ENCODE results near the gene INMT. TPM values are rescaled to one million over a fixed set of nuclear protein-coding genes. Genes with fewer than 3 reads are reported as not detected.

The INMT gene
- total and polyA plus RNA-seq, 10 of the 15 experiments (the other 5 are each of a cell fraction or from before 2014, with no cell fraction given) = 0.03 to 0.20 (median 0.10) TPM; not detected in 7

DNA sequence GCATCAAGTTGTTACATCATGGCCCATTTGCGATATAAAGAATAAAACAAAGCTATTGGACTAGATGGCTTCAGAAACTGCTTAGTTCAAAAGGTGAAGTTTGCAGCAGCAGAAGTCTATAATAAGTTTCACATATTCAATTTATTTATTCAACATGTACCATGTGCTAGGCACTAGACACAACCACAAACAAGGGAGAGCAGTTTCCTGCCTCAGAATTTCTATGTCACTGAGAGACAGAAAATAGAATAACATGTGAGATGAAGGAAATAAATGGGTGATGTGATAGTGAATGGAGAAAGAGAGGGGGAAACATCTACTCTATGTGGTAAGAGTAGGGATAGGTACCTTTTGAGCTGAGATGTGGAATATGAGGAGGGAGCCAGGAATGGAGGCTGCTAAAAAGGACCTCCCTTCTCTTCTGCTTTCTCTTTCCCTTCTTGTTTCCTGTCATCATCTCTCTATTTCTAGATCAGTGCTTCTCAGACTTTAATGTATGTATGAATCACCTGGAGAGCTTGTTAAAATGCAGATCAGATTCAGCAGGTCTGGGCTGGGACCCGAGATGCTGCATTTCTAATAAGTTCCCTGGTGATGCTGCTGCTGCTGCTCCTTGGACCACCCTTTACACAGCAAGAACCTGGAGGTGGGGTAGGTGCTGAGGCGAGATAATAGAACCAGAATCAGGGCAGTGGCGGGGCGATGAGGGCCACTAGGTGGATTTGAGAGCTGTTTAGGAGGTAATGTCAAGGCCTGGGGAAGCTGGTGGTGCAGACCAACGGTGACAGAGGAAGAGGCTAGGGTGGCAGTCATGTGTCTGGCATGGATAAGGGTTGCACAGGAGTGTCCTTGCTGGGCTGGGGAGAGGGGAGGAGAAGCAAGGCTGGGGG, 13.7 kb upstream of the INMT start:
- FAIRE-seq (no peak), DNase-seq (ENCODE audit: low read depth, low spot score) (no peak), ATAC-seq (no peak)
- H3K27ac ChIP-seq (ENCODE audit: control insufficient read depth, insufficient read depth) = no peak overlapping the region
- RAD21 ChIA-PET (ENCODE audit: unreplicated experiment) = no interaction called here
- H3K4me2 ChIP-seq (ENCODE audit: control insufficient read depth, insufficient read depth) = no peak overlapping the region
- POLR2A ChIA-PET = no interaction called here
- no peaks in the 10 kb centered on the region for H3K9me3 ChIP-seq (replicated peaks; ENCODE audit: control insufficient read depth, insufficient read depth, low read length)
- TF ChIP-seq, protein P1, sequence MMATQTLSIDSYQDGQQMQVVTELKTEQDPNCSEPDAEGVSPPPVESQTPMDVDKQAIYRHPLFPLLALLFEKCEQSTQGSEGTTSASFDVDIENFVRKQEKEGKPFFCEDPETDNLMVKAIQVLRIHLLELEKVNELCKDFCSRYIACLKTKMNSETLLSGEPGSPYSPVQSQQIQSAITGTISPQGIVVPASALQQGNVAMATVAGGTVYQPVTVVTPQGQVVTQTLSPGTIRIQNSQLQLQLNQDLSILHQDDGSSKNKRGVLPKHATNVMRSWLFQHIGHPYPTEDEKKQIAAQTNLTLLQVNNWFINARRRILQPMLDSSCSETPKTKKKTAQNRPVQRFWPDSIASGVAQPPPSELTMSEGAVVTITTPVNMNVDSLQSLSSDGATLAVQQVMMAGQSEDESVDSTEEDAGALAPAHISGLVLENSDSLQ (IDR thresholded peaks at IDR 0.05) = no peak
- TF ChIP-seq, protein P2, sequence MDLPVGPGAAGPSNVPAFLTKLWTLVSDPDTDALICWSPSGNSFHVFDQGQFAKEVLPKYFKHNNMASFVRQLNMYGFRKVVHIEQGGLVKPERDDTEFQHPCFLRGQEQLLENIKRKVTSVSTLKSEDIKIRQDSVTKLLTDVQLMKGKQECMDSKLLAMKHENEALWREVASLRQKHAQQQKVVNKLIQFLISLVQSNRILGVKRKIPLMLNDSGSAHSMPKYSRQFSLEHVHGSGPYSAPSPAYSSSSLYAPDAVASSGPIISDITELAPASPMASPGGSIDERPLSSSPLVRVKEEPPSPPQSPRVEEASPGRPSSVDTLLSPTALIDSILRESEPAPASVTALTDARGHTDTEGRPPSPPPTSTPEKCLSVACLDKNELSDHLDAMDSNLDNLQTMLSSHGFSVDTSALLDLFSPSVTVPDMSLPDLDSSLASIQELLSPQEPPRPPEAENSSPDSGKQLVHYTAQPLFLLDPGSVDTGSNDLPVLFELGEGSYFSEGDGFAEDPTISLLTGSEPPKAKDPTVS (IDR thresholded peaks at IDR 0.05; ENCODE audit: low read depth, low read length) = no peak
- TF ChIP-seq HDAC6 (IDR thresholded peaks at IDR 0.05; ENCODE audit: unreplicated experiment) (no peak), LARP7 (IDR thresholded peaks at IDR 0.05) (no peak), DPF2 (IDR thresholded peaks at IDR 0.05) (no peak), SRF (IDR thresholded peaks at IDR 0.05; ENCODE audit: low read depth in 2 of 2, low read length in 2 of 2) (no peak), SPI1 (IDR thresholded peaks at IDR 0.05; ENCODE audit: borderline replicate concordance, insufficient read depth, low read depth, low read length) (no peak)
- TF ChIP-seq, protein P3, sequence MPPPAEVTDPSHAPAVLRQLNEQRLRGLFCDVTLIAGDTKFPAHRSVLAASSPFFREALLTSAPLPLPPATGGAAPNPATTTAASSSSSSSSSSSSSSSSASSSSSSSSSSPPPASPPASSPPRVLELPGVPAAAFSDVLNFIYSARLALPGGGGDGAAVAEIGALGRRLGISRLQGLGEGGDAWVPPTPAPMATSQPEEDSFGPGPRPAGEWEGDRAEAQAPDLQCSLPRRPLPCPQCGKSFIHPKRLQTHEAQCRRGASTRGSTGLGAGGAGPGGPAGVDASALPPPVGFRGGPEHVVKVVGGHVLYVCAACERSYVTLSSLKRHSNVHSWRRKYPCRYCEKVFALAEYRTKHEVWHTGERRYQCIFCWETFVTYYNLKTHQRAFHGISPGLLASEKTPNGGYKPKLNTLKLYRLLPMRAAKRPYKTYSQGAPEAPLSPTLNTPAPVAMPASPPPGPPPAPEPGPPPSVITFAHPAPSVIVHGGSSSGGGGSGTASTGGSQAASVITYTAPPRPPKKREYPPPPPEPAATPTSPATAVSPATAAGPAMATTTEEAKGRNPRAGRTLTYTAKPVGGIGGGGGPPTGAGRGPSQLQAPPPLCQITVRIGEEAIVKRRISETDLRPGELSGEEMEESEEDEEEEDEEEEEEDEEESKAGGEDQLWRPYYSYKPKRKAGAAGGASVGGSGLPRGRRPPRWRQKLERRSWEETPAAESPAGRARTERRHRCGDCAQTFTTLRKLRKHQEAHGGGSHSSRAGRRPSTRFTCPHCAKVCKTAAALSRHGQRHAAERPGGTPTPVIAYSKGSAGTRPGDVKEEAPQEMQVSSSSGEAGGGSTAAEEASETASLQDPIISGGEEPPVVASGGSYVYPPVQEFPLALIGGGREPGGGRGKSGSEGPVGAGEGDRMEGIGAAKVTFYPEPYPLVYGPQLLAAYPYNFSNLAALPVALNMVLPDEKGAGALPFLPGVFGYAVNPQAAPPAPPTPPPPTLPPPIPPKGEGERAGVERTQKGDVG (CRISPR knock-in tag; IDR thresholded peaks at IDR 0.05) = no peak
- TF ChIP-seq, protein P4, sequence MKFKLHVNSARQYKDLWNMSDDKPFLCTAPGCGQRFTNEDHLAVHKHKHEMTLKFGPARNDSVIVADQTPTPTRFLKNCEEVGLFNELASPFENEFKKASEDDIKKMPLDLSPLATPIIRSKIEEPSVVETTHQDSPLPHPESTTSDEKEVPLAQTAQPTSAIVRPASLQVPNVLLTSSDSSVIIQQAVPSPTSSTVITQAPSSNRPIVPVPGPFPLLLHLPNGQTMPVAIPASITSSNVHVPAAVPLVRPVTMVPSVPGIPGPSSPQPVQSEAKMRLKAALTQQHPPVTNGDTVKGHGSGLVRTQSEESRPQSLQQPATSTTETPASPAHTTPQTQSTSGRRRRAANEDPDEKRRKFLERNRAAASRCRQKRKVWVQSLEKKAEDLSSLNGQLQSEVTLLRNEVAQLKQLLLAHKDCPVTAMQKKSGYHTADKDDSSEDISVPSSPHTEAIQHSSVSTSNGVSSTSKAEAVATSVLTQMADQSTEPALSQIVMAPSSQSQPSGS (IDR thresholded peaks at IDR 0.05; ENCODE audit: low read length) = no peak
- TF ChIP-seq, protein P5, sequence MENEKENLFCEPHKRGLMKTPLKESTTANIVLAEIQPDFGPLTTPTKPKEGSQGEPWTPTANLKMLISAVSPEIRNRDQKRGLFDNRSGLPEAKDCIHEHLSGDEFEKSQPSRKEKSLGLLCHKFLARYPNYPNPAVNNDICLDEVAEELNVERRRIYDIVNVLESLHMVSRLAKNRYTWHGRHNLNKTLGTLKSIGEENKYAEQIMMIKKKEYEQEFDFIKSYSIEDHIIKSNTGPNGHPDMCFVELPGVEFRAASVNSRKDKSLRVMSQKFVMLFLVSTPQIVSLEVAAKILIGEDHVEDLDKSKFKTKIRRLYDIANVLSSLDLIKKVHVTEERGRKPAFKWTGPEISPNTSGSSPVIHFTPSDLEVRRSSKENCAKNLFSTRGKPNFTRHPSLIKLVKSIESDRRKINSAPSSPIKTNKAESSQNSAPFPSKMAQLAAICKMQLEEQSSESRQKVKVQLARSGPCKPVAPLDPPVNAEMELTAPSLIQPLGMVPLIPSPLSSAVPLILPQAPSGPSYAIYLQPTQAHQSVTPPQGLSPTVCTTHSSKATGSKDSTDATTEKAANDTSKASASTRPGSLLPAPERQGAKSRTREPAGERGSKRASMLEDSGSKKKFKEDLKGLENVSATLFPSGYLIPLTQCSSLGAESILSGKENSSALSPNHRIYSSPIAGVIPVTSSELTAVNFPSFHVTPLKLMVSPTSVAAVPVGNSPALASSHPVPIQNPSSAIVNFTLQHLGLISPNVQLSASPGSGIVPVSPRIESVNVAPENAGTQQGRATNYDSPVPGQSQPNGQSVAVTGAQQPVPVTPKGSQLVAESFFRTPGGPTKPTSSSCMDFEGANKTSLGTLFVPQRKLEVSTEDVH (IDR thresholded peaks at IDR 0.05; ENCODE audit: low read depth, partially characterized antibody) = no peak
- H2AFZ ChIP-seq (ENCODE audit: control insufficient read depth, low read depth, low read length) = no peak overlapping the region
- H3K4me1 ChIP-seq (ENCODE audit: control insufficient read depth, insufficient read depth, low read length) = no peaks in the 10 kb centered on the region
- H3K4me3 ChIP-seq = no peak overlapping the region
- in situ Hi-C loops (cut with MboI) = no loop called here
- intact Hi-C loops (cut with micrococcal nuclease; ENCODE audit: unreplicated experiment) = loop anchor here (5.0 kb wide), 1 partner anchor 461 kb away; no protein-coding TSS in a partner anchor
- WGBS (ENCODE audit: insufficient coverage, insufficient replicate concordance, low lambda C conversion rate, missing lambda C conversion rate) = 31% methylated on average over 6 of the region's 6 CpGs
- no TSS peak for BruUV-seq (replicated peaks)
- no peak overlapping the region for H3K9ac ChIP-seq (ENCODE audit: control insufficient read depth, insufficient read depth, low read length)
- no peaks in the 10 kb centered on the region for H3K36me3 ChIP-seq (ENCODE audit: control insufficient read depth in 2 of 2, insufficient read depth in 2 of 2, low read length in 1 of 2)
- peaks cover 0 to 1% of the 10 kb centered on the region in 2 experiments; a peak in 2 of 4 replicates for H3K27me3 ChIP-seq (replicated peaks in 1 of 2; ENCODE audit: control insufficient read depth in 2 of 2, insufficient read depth in 2 of 2, low read length in 1 of 2)
- CTCF ChIA-PET = interaction anchor here (0.7 to 4.7 kb wide), 8 partner anchors 28 to 463 kb away, joined by 3 to 38 read pairs (median 12); no protein-coding TSS in a partner anchor
- no peaks in the 10 kb centered on the region for H4K20me1 ChIP-seq (ENCODE audit: control insufficient read depth, insufficient read depth)
- no peaks in the 10 kb centered on the region for H3K79me2 ChIP-seq (ENCODE audit: control insufficient read depth, insufficient read depth, low read length)
- SMC1A ChIA-PET (ENCODE audit: uncharacterized antibody, unreplicated experiment) = interaction anchor here (0.9 to 4.0 kb wide), 10 partner anchors 9 to 463 kb away, joined by 3 to 12 read pairs (median 4); no protein-coding TSS in a partner anchor
